WERI-Rb-1 (cell line): ENCODE results near the gene GK.
"Not testable (repeated sequence)": the region's sequence is repeated elsewhere in the genome, so short reads cannot be mapped to it uniquely, and the experiment has no call there.

Experiments
- DNase-seq: peaks from one replicate; pipeline ENCODE4 v3.0.0-alpha.2; 2020
- H3K27ac ChIP-seq: fragments of 250-450 bp; sonication (Bioruptor Pico); 2 replicates; pipeline ENCODE4 v1.5.1; 2020; ENCODE audit warnings: mild to moderate bottlenecking, moderate library complexity
- H3K27me3 ChIP-seq: fragments of 250-450 bp; sonication (Bioruptor Pico); 2 replicates; pipeline ENCODE4 v1.5.1; 2021; ENCODE audit warnings: mild to moderate bottlenecking, low read depth, moderate library complexity; ENCODE audit not compliant: insufficient read depth, severe bottlenecking
- H3K36me3 ChIP-seq: fragments of 250-450 bp; sonication (Bioruptor Pico); 2 replicates; pipeline ENCODE4 v1.5.1; 2020; ENCODE audit warnings: mild to moderate bottlenecking, moderate library complexity
- H3K4me3 ChIP-seq: 2 replicates; pipeline ENCODE4 v1.5.1; 2011; ENCODE audit warnings: low read depth, mild to moderate bottlenecking, control low read depth, low read length
- H3K9me3 ChIP-seq: fragments of 250-450 bp; sonication (Bioruptor Pico); 2 replicates; pipeline ENCODE4 v1.5.1; 2021; ENCODE audit warnings: mild to moderate bottlenecking, moderate library complexity; ENCODE audit not compliant: severe bottlenecking
- TF ChIP-seq, protein P1 (sequence below): IDR thresholded peaks from 2 replicates; pipeline ENCODE4 v1.5.1; 2011; ENCODE audit warnings: low read depth, mild to moderate bottlenecking, control low read depth, inconsistent platforms, low read length

GK gene

DNA sequence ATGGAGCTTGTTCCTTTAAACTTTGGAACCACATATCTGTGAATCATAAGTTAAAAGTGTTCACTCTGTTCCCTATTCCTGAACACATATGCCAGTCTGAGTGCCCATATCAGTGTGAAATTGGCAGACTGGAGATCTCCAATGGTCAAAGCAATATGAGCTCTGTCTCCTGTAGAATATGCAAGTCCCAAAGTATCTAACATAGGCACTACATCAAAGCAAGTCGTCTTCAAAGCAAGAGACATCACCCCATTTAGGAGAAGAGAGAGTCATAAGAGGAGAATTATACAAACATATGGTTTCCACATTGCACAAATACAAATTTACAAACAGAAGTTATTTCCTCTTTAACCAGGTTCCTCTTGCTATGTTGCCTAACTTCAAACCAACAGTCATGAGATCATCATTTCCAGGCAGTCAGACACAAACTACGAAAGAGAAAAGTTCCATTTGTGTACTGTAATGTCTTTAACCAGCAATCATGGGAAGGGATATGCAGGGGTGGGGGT, 9.9 kb upstream of the GK start:
- TF ChIP-seq, protein P1, sequence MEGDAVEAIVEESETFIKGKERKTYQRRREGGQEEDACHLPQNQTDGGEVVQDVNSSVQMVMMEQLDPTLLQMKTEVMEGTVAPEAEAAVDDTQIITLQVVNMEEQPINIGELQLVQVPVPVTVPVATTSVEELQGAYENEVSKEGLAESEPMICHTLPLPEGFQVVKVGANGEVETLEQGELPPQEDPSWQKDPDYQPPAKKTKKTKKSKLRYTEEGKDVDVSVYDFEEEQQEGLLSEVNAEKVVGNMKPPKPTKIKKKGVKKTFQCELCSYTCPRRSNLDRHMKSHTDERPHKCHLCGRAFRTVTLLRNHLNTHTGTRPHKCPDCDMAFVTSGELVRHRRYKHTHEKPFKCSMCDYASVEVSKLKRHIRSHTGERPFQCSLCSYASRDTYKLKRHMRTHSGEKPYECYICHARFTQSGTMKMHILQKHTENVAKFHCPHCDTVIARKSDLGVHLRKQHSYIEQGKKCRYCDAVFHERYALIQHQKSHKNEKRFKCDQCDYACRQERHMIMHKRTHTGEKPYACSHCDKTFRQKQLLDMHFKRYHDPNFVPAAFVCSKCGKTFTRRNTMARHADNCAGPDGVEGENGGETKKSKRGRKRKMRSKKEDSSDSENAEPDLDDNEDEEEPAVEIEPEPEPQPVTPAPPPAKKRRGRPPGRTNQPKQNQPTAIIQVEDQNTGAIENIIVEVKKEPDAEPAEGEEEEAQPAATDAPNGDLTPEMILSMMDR: no peak
- H3K36me3 ChIP-seq: no peaks in the 10 kb centered on the region
- no peaks in the 10 kb centered on the region for H3K9me3 ChIP-seq
- no peaks in the 10 kb centered on the region for H3K27me3 ChIP-seq
- no peak overlapping the region for H3K27ac ChIP-seq
- DNase-seq: no peak
- H3K4me3 ChIP-seq: no peak overlapping the region

DNA sequence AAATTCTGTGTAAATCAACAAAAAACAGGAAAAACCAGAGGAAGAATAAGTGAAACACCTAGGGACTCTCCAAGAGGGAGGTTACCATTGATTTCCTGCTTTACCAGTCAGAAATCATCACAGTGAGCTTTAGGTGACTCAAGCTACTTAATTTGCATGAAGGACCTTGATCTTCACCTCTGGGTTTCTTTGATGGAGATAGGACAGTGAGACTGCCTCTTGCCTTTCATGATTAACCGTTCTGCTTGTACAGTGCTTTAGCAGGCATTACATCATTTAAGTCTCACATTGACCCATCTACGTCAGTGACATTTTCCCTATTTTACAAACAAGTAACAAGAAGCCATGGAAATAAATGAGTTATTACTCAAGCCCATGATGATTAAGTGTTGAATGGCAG, 3.4 kb upstream of the GK start:
- TF ChIP-seq, protein P1: no peak
- Histone ChIP-seq H3K9me3 (no peaks in the 10 kb centered on the region), H3K36me3 (no peaks in the 10 kb centered on the region), H3K4me3 (no peak overlapping the region), H3K27ac (no peak overlapping the region), H3K27me3 (no peaks in the 10 kb centered on the region)
- DNase-seq: no peak

DNA sequence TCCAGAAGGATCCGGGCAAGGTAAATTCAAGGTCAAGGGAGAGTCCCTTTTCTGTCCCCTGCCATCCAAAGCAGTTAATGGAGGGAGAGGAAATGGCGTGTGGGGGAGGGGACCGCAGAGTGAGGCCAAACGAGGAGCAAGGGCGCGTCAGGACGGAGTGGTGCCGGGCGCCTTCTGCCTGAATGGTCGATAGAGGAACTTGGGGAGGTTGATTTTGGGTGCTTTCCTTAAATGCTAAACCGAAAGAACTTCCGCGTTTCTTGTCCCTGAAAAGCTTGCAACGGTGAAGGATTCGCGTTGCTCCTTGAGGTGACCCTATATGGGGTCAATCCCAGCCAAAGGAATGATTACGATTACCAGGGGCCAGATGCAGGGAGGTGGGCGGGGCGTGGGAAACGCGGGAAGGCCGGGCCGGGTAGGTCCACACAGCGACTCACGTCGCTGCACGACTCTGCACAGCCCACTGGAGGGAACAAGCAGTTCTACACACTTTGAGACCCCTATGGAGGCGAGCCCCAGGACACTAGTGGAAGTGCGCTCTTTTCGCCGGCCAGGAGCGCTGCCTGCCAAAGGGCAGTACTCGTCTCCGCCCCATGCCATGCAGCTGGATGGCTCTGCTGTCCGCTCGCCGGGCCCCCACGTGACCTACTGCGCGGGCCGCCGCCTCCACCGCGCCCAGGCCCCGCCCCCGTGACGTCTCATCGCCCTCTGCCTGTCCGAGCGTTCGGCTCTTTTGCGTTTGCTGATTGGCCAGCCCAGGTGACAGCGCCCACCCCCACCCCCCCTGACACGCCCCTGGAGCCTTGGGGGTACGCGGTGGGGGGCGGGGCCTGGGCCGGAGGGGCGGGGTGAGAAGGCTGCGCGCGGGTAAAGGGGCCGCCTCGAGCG, 452 bp upstream of the GK start:
- Histone ChIP-seq H3K27me3 (no peaks in the 10 kb centered on the region), H3K27ac (peak overlapping the region; percentile 88), H3K9me3 (no peaks in the 10 kb centered on the region), H3K4me3 (peak overlapping the region; percentile 57), H3K36me3 (no peaks in the 10 kb centered on the region)
- TF ChIP-seq, protein P1: no peak
- peak; percentile 92 for DNase-seq

DNA sequence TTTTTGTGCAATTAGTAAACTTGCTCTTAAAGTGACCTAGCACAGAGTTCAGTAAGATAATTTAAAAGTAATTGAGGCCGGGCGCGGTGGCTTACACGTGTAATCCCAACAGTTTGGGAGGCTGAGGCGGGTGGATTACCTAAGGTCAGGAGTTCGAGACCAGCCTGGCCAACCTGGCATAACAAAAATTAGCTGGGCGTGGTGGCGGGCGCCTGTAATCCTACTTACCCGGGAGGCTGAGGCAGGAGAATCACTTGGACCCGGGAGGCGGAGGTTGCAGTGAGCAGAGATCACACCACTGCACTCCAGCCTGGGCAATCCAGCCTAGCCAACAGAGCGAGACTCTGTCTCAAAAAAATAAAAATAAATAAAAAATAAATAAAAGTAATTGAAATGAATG, 1.2 kb downstream of the GK start:
- H3K36me3 ChIP-seq, H3K9me3 ChIP-seq, H3K27me3 ChIP-seq, H3K27ac ChIP-seq, DNase-seq: not testable (repeated sequence)
- H3K4me3 ChIP-seq: peak overlapping the region; percentile 57

DNA sequence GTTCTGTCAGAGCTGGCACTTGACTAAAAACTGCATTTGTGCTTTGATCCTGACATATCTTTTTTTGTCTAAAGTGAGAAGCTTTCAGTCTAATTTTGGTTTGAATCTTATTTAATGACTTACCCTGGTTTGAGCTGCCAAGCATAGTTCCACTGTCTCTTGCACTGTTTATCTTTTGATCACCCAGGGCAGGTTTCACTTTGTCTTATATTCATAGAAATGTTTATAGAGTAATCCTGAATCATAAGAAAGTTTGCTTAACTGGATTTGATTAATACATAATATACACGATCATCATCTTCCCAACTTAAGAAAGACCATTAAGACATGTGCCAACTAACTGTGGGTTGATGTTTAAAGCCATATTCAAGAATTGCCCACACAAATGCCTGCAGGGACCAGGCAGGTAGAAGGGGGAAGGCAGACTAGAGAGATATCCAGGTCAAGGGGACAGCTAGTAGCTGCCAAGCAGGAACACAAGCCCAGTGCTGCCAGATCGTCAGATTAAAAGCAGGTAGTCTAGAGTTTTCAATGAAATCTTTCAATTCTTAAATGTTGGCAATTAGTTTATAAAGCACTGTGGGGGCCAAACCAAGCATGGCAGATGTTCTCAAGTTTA, 1.9 kb downstream of the GK start:
- no peaks in the 10 kb centered on the region for H3K36me3 ChIP-seq
- TF ChIP-seq, protein P1: no peak
- H3K27me3 ChIP-seq: peaks cover 3% of the 10 kb centered on the region
- no peak overlapping the region for H3K4me3 ChIP-seq
- no peaks in the 10 kb centered on the region for H3K9me3 ChIP-seq
- no peak overlapping the region for H3K27ac ChIP-seq
- no peak for DNase-seq

DNA sequence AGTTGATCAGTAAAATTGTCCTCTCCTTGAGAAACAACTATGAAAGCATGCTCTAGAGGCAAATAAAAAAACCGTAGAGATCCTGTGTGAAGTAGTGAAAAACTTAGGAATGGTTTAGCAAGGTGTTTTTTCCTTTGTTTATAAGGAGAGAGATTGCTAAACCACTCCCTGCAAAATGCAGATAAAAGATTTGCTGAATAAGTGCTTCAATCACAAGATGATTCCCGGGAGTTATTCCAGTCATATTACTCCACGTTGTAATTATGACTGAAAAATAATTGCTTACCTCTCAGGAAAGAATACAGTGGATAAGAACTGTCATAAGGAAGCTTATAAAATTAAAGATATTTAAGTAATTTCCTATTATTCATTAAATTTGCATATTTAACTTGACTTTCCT, 2.8 kb downstream of the GK start:
- H3K36me3 ChIP-seq: no peaks in the 10 kb centered on the region
- no peaks in the 10 kb centered on the region for H3K9me3 ChIP-seq
- no peak overlapping the region for H3K4me3 ChIP-seq
- no peak overlapping the region for H3K27ac ChIP-seq
- no peak for DNase-seq
- TF ChIP-seq, protein P1: no peak
- peaks cover 3% of the 10 kb centered on the region for H3K27me3 ChIP-seq
